ENCODE measurements around the gene FBXL7. TPM values are rescaled to one million over a fixed set of nuclear protein-coding genes. Genes with fewer than 3 reads are reported as not detected.

Gene FBXL7
- total and polyA plus RNA-seq, 2 donors (not counting 1 experiment from before 2014, with no cell fraction given), result not detected

- CTCF ChIA-PET, result no interaction called here
- WGBS (ENCODE audit: insufficient coverage), result 64% methylated on average over 4 of the region's 7 CpGs
- intact Hi-C loops (cut with micrococcal nuclease), result no loop called here
Measured at GRCh38 chr5:15692706-15693381, 192.9 kb downstream of the FBXL7 start.

GRCh38 chr5:15693382-15693728 is 193.4 kb downstream of the FBXL7 start:
- Histone ChIP-seq H3K36me3 (replicated peaks in 1 of 2; ENCODE audit: control extremely low read depth in 1 of 2, control insufficient read depth in 1 of 2, extremely low read depth in 1 of 2, insufficient read depth in 2 of 2, low read length in 1 of 2) (no peaks in the 10 kb centered on the region), H3K4me1 (ENCODE audit: control insufficient read depth in 2 of 2, insufficient read depth in 2 of 2, low read length in 2 of 2) (no peaks in the 10 kb centered on the region), H4K20me1 (ENCODE audit: control insufficient read depth, insufficient read depth, low read length, poor library complexity, severe bottlenecking) (no peaks in the 10 kb centered on the region), H3K4me2 (replicated peaks; ENCODE audit: low read depth, low read length, poor library complexity, severe bottlenecking) (no peak overlapping the region), H3K9ac (ENCODE audit: low read length) (no peak overlapping the region), H3K79me2 (ENCODE audit: control insufficient read depth, insufficient read depth, low read length) (no peaks in the 10 kb centered on the region), H3K9me3 (ENCODE audit: control extremely low read depth in 1 of 3, control insufficient read depth in 2 of 3, insufficient read depth in 1 of 3, low read length in 2 of 3) (peaks cover 0 to 5% (median 0%) of the 10 kb centered on the region in 3 donors), H3K27ac (ENCODE audit: low read length in 2 of 2) (no peak overlapping the region), H3K27me3 (replicated peaks in 1 of 4; ENCODE audit: control extremely low read depth in 1 of 4, control insufficient read depth in 3 of 4, insufficient read depth in 4 of 4, low read length in 3 of 4) (no peaks in the 10 kb centered on the region), H3K4me3 (ENCODE audit: control extremely low read depth in 1 of 5, extremely low read depth in 1 of 5, insufficient read depth in 1 of 5, low read depth in 2 of 5, low read length in 4 of 5) (no peak overlapping the region), H2AFZ (ENCODE audit: insufficient read depth, low read depth, low read length, poor library complexity, severe bottlenecking) (no peak overlapping the region)
- Mint-ChIP-seq H3K9me3 (ENCODE audit: insufficient read depth) (no peaks in the 10 kb centered on the region), H3K4me3 (no peak overlapping the region), H3K27ac (no peak overlapping the region), H3K27me3 (no peaks in the 10 kb centered on the region), H3K4me1 (no peaks in the 10 kb centered on the region)
- ATAC-seq (ENCODE audit: low read depth) (no peak), DNase-seq (no peak)
- TF ChIP-seq CTCF (IDR thresholded peaks at IDR 0.05), result no peak
- no peak for TF ChIP-seq EZH2 (IDR thresholded peaks at IDR 0.05; ENCODE audit: borderline replicate concordance, insufficient read depth, low read depth, low read length, poor library complexity, severe bottlenecking)
- POLR2A ChIA-PET, result no interaction called here
- WGBS (ENCODE audit: insufficient coverage), result 90% methylated on average over 5 of the region's 6 CpGs
- CTCF ChIA-PET, result no interaction called here
- intact Hi-C loops (cut with micrococcal nuclease), result no loop called here

More at GRCh38 chr5:15692706-15693381, 192.9 kb downstream of the FBXL7 start:
- H3K4me1 Mint-ChIP-seq, result no peaks in the 10 kb centered on the region
- Histone ChIP-seq H2AFZ (ENCODE audit: insufficient read depth, low read depth, low read length, poor library complexity, severe bottlenecking) (no peak overlapping the region), H3K4me2 (replicated peaks; ENCODE audit: low read depth, low read length, poor library complexity, severe bottlenecking) (no peak overlapping the region), H3K36me3 (replicated peaks in 1 of 2; ENCODE audit: control extremely low read depth in 1 of 2, control insufficient read depth in 1 of 2, extremely low read depth in 1 of 2, insufficient read depth in 2 of 2, low read length in 1 of 2) (no peaks in the 10 kb centered on the region), H3K27me3 (replicated peaks in 1 of 4; ENCODE audit: control extremely low read depth in 1 of 4, control insufficient read depth in 3 of 4, insufficient read depth in 4 of 4, low read length in 3 of 4) (no peaks in the 10 kb centered on the region), H3K4me3 (ENCODE audit: control extremely low read depth in 1 of 5, extremely low read depth in 1 of 5, insufficient read depth in 1 of 5, low read depth in 2 of 5, low read length in 4 of 5) (no peak overlapping the region), H4K20me1 (ENCODE audit: control insufficient read depth, insufficient read depth, low read length, poor library complexity, severe bottlenecking) (no peaks in the 10 kb centered on the region), H3K4me1 (ENCODE audit: control insufficient read depth in 2 of 2, insufficient read depth in 2 of 2, low read length in 2 of 2) (no peaks in the 10 kb centered on the region), H3K27ac (ENCODE audit: low read length in 2 of 2) (no peak overlapping the region), H3K9me3 (ENCODE audit: control extremely low read depth in 1 of 3, control insufficient read depth in 2 of 3, insufficient read depth in 1 of 3, low read length in 2 of 3) (peaks cover 0 to 5% (median 0%) of the 10 kb centered on the region in 3 donors), H3K79me2 (ENCODE audit: control insufficient read depth, insufficient read depth, low read length) (no peaks in the 10 kb centered on the region), H3K9ac (ENCODE audit: low read length) (no peak overlapping the region)
- H3K9me3 Mint-ChIP-seq (ENCODE audit: insufficient read depth), result no peaks in the 10 kb centered on the region
- POLR2A ChIA-PET, result no interaction called here
- no peaks in the 10 kb centered on the region for H3K27me3 Mint-ChIP-seq
- TF ChIP-seq CTCF (IDR thresholded peaks at IDR 0.05) (no peak), EZH2 (IDR thresholded peaks at IDR 0.05; ENCODE audit: borderline replicate concordance, insufficient read depth, low read depth, low read length, poor library complexity, severe bottlenecking) (no peak)
- ATAC-seq (ENCODE audit: low read depth), result no peak
- H3K4me3 Mint-ChIP-seq, result no peak overlapping the region
- H3K27ac Mint-ChIP-seq, result no peak overlapping the region
- no peak for DNase-seq

Measured in B cell (primary cell).